Measurements from ENCODE around the gene HSPA9. TPM values are rescaled to one million over a fixed set of nuclear protein-coding genes. Genes with fewer than 3 reads are reported as not detected.

The HSPA9 gene
- total RNA-seq, 1 experiment from 2014 or later = 368 TPM

DNA sequence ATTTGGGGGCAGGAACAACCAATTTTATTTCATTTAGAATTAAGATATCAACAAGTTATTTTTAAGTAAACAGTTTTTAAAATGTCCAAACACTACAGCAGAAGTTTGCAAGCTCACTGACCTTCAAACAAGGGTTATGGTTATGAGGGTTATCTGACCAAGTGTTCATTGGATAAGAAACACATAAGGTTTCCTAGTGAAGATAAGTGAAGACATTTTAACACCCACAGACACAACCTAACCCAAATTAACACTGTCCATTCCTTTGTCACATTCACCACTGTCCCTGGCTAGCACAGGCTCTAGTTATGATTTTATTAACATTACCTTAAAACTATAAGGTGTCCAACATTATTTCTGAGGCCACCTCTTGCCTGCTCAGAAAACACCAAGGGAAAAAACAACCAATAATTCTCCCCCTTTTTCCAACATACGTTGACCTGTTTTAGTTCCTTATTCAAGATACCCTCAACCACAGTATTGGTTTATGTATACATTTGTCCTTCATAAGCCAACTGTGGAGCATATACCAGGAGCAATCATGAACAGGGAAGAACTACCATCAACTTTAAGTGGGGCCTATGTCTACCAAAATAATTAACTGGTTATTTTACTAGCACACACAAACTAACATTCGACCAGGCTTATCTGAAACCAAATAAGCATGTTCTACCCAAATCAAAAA is 36.1 kb downstream of the HSPA9 start:
- no peak overlapping the region for H3K4me3 ChIP-seq
- H3K27ac ChIP-seq = no peak overlapping the region
- DNase-seq = no peak
- peaks cover 58% of the 10 kb centered on the region for H3K36me3 ChIP-seq
- 0 out of 2 replicates have a peak, but pooled peaks cover 6% of the 10 kb centered on the region for H3K4me1 ChIP-seq
- H3K27me3 ChIP-seq = no peaks in the 10 kb centered on the region
- no peaks in the 10 kb centered on the region for H3K9me3 ChIP-seq (replicated peaks)

DNA sequence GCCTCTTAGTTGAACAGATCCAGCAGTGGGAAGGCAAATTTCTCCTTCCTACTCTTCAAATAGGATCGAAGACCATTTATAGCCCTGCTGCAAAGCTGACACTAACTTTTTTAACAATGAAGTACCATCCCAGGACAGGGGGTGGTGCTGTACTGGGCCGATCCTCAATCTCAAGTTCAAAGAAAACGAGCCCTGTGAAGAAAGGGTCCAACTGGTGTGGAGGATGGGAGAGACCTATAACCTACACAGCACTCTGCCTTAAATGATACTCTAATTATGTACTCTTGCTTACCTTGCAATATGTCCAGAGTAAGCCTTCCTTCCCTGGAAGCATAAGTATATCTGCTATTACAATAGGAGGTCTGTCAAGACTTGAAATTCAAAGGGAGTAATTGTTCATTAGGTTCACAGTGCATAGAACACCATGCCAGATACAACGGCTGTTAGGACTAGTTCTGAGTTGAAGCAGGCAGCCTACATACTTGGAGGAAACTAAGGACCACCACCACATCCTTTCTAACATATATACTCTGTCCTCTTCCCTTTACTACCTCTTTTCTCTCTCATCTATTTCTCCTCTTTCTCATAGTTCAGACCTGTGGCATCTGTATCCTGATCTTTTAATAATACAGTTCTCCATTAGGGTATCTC is 38.4 kb downstream of the HSPA9 start:
- Histone ChIP-seq H3K4me1 (0 out of 2 replicates have a peak, but pooled peaks cover 6% of the 10 kb centered on the region), H3K9me3 (replicated peaks) (no peaks in the 10 kb centered on the region), H3K27ac (no peak overlapping the region), H3K36me3 (peaks cover 77% of the 10 kb centered on the region), H3K4me3 (no peak overlapping the region), H3K27me3 (no peaks in the 10 kb centered on the region)
- DNase-seq = no peak

DNA sequence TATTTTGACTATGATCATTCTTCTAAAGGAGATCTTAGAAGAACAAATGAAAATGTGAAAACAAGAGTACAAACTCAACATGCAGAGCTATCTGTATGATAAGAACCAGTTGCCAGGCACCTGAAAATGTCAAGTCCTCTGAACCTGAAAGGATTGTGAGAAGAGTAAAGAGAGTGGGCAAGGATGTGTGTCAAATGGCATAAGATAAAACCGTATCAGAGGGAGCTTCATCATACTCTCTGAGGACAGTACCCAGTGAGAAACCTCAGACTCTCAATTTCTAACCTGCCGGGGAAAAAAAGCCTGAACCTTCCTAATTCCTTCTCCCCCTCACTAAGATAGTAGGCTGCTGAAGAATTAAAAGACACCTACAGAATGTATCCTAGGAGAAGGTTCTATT is 39.0 kb downstream of the HSPA9 start:
- Histone ChIP-seq H3K9me3 (replicated peaks) (no peaks in the 10 kb centered on the region), H3K36me3 (peaks cover 75% of the 10 kb centered on the region), H3K27ac (no peak overlapping the region), H3K4me3 (no peak overlapping the region), H3K27me3 (no peaks in the 10 kb centered on the region), H3K4me1 (0 out of 2 replicates have a peak, but pooled peaks cover 3% of the 10 kb centered on the region)
- DNase-seq = no peak

DNA sequence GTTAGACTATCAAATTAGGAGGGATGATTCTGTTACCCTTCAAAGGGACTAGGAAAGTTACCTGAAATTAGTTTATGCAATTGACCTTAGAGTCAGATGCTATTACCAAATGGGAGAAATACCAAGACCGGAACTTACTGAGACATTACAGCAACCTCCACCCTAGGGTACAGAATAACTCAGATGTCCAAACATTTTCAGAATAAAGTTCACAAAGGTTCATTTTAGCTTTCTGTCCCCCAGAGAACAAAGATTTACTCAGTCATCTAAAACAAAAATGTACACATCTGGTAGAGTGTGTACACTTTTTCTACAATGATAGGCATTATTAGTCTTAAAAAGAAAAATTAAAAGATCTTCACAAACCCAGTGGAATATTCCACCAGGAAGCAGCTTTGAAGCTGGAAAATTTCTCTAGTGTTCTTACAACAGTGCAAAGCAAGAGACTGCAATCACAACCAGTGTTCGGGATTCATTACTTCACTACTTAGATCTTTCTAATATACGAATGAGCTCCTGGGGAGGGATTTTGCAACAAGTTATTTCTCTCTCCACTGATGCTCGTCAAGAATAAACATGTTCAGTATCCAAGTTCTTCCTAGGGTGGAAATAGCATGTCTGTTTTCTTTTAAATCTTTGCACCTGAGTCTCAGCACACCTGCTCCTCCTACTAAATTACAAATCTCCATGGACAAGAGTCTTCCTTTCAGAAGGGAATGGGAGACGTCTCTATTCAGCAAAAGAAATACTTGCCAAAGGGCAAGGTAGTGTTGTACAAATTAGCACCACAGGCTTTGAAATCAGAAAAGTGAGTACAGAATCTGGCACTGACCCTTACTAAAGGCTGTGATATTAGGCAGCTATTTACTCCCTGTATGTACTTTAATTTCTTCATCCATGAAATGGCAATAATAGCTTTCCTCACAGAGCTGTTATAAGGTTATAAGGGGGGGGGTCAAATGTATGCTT is 40.9 kb downstream of the HSPA9 start:
- Histone ChIP-seq H3K27ac (no peak overlapping the region), H3K4me3 (no peak overlapping the region), H3K9me3 (replicated peaks) (no peaks in the 10 kb centered on the region), H3K27me3 (no peaks in the 10 kb centered on the region), H3K36me3 (peaks cover 66% of the 10 kb centered on the region), H3K4me1 (no peaks in the 10 kb centered on the region)
- no peak for DNase-seq

DNA sequence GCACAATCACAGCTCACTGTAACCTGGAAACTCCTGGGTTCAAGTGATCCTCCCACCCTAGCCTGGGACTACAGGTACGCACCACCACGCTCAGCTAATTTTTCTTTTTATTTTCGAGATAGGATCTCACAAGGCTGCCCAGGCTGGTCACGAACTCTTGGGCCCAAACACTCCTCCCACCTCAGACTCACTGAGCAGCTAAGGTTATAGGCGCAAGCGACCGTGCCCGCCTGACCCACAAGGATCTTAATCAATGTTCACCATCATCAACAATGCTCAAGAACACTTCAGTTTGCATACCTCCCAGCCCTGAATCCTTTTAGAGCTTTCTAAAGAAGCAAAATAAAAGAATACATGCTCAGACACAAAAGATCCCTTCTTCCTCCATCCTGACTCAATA is 45.4 kb downstream of the HSPA9 start:
- Histone ChIP-seq H3K27ac (no peak overlapping the region), H3K4me1 (no peaks in the 10 kb centered on the region), H3K4me3 (no peak overlapping the region), H3K9me3 (replicated peaks) (no peaks in the 10 kb centered on the region), H3K36me3 (peaks cover 58% of the 10 kb centered on the region), H3K27me3 (no peaks in the 10 kb centered on the region)
- no peak for DNase-seq

DNA sequence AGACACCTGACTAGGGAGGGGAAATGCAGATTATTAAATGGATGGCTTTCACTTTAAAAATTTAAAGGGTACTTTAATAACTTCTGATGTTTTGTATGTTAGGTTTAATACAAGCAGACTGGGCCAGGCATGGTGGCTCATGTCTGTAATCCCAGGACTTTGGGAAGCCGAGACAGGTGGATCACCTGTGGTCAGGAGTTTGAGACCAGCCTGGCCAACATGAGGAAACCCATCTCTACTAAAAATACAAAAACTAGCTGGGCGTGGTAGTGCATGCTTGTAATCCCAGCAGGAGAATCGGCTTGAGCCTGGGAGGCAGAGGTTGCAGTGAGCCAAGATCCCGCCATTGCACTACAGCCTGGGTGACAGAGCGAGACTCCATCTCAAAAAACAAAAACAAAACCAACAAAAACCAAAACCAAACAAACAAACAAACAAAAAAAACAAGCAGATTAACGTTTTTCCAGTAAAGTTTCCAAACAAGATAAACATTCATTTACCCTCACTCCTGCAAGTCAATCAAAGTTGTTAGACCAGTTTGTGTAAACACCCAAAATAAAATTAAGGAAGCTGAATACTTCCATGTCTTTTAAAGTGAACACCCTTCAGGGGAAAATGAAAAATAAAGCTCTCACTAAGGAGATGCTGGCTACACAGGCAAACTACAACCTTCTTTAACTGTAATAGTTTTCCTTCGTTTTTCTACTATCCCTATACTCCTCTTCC is 46.3 kb downstream of the HSPA9 start:
- Histone ChIP-seq H3K36me3 (peaks cover 50% of the 10 kb centered on the region), H3K27me3 (no peaks in the 10 kb centered on the region), H3K27ac (no peak overlapping the region), H3K4me3 (no peak overlapping the region), H3K9me3 (replicated peaks) (no peaks in the 10 kb centered on the region), H3K4me1 (no peaks in the 10 kb centered on the region)
- DNase-seq = no peak

DNA sequence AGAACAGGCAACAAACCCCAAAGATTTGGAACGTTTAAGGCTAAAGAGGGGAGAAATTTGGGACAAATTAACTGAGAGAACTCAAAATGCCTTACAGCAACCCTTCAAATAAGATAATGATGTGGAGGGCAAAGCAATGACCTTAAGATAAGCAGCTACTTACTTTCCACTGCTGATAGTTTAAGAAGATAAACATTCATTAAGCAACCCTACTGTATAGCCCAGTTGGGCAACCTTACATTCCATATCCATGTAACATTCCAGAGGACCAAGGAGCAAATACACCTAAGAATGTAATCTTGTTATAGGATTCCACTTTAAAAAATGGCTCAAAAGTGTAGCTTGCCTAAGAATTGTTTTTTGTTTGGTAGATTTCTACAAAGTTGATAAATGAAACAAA is 47.0 kb downstream of the HSPA9 start:
- Histone ChIP-seq H3K4me3 (no peak overlapping the region), H3K27ac (no peak overlapping the region), H3K9me3 (replicated peaks) (no peaks in the 10 kb centered on the region), H3K36me3 (peaks cover 45% of the 10 kb centered on the region), H3K4me1 (no peaks in the 10 kb centered on the region), H3K27me3 (no peaks in the 10 kb centered on the region)
- no peak for DNase-seq

DNA sequence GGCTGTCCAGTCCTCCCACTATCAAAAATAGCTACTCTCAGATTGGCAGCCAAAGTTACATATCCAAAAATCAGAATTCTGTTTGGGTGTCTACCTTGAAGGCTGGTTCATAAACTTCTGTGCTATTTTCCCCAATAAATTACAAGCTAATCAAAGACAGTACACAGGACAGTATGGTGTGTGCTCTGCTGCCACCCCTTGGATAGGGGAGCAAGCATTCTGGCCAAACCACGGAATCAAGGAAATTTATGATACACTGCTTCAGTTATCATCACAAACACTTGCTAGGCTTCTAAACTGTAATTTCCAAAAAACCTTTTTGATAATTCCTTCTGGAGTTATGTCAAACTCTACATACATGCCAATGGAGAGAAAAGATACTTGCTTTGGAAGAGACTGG is 48.0 kb downstream of the HSPA9 start:
- H3K27ac ChIP-seq = no peak overlapping the region
- no peak overlapping the region for H3K4me3 ChIP-seq
- peaks cover 43% of the 10 kb centered on the region for H3K36me3 ChIP-seq
- no peak for DNase-seq
- H3K9me3 ChIP-seq (replicated peaks) = no peaks in the 10 kb centered on the region
- no peaks in the 10 kb centered on the region for H3K27me3 ChIP-seq
- H3K4me1 ChIP-seq = no peaks in the 10 kb centered on the region

DNA sequence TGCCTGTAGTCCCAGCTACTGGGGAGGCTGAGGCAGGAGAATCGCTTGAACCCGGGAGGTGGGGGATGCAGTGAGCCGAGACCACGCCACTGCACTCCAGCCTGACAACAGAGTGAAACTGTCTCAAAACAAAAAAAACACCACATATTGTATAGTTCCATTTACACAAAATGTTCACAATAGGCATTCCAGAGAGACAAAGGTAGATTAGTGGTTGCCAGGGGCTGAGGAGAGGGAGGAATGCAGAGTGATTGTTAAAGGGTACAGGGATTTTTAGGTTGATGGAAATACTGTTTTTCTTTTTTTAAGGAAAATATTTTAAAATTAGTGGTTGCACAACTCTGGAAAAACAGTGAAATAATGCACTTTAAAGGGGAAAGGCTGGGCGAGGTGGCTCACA is 51.8 kb downstream of the HSPA9 start:
- Histone ChIP-seq H3K4me1 (peaks cover 2% of the 10 kb centered on the region; the same call in 1 of the 2 replicates), H3K36me3 (peaks cover 43% of the 10 kb centered on the region)
- DNase-seq = no peak

DNA sequence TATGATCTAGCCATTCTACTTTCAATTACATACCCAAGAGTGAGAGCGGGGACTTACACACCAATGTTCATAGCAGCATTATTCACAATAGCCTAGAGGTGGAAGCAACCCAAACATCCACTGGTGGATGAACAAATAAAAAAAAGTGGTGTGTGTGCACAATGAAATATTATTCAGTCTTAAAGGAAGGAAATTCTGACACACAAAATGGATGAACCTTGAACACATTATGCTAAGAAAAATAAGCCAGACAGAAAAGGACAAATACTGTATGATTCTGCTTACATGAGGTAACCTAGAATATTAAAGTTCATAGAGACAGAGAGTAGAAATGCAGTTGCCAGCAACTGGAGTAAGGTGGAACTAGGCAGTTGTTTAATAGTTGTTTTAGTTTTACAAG is 54.2 kb downstream of the HSPA9 start:
- Histone ChIP-seq H3K27ac (no peak overlapping the region), H3K27me3 (no peaks in the 10 kb centered on the region), H3K4me1 (peaks cover 2% of the 10 kb centered on the region; the same call in 1 of the 2 replicates), H3K9me3 (replicated peaks) (no peaks in the 10 kb centered on the region), H3K4me3 (no peak overlapping the region), H3K36me3 (peaks cover 53% of the 10 kb centered on the region)
- no peak for DNase-seq

More for the DNA sequence above, 51.8 kb downstream of the HSPA9 start:
- no peak overlapping the region for H3K27ac ChIP-seq
- H3K9me3 ChIP-seq (replicated peaks) = no peaks in the 10 kb centered on the region
- no peak overlapping the region for H3K4me3 ChIP-seq
- H3K27me3 ChIP-seq = no peaks in the 10 kb centered on the region

DNA sequence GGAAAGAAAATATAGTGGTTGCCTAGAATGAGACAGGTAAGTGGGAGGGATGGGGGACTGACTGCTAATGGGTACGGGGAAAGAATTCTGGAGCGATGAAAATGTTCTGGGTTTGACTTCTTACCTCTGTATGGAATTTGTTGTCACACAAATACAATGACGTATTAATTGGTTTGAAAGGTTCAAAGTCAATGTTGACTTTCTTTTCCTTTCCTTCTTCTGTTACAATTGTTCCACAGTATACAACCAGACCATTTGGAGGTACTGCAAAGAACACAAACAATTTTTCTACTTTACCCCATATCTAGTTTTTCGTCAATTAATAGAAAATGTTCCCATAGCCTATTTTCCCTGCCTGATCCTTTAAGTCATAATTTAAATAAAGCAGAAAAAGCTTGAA is 57.8 kb downstream of the HSPA9 start:
- DNase-seq = no peak
- H3K27me3 ChIP-seq = no peaks in the 10 kb centered on the region
- no peak overlapping the region for H3K27ac ChIP-seq
- no peak overlapping the region for H3K4me3 ChIP-seq
- peaks cover 2% of the 10 kb centered on the region; the same call in 1 of the 2 replicates for H3K4me1 ChIP-seq
- no peaks in the 10 kb centered on the region for H3K9me3 ChIP-seq (replicated peaks)
- H3K36me3 ChIP-seq = peaks cover 72% of the 10 kb centered on the region

DNA sequence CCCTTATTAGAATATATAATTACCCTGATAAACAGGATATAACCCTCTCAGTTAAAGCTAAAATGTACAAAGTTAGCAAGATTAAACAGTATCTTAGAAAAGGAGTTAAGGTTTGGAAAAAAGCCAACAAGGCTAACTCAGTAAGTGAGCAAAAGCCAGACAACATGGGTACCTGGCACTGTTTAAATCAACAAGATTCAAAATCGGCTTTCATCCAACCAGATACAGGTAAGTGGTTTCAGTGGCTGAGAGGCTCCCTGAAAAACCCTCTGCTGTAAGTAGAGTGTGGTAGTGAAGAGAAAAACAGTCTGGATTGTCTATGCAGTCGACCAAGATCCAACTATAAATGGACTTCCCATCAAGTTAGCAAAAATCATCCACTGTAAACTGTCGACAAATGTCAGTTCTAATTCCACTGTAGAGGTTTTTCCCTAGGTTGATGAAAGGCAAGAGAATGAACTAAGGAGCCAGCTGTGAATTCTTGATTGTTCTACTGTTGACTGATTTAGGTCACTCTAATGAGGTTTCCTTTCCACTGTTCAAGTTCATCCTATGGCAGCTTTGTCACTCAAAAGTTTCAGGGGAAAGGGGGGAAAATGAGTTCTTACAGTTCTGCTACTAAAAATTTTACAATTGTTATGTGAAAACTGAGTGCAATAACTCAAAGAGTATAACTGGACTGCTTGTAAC is 59.5 kb downstream of the HSPA9 start:
- no peaks in the 10 kb centered on the region for H3K9me3 ChIP-seq (replicated peaks)
- H3K4me3 ChIP-seq = no peak overlapping the region
- no peak for DNase-seq
- no peaks in the 10 kb centered on the region for H3K27me3 ChIP-seq
- H3K27ac ChIP-seq = no peak overlapping the region
- H3K4me1 ChIP-seq = peaks cover 2% of the 10 kb centered on the region; the same call in 1 of the 2 replicates
- peaks cover 75% of the 10 kb centered on the region for H3K36me3 ChIP-seq

DNA sequence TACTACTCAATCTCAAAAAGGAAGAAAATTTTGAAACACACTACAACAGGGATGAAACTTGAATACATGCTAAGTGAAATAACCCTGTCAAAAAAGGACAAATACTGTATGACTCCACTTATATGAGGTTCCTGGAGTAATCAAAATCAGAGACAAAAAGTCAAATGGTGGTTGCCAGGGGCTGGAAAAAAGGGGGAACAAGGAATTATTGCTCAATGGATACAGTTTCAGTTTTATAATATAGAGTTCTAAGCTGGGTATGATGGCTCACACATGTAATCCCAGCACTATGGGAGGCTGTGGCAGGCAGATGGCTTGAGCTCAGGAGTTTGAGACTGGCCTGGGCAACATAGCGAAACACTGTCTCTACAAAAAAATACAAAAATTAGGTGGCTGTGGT is 61.2 kb downstream of the HSPA9 start:
- Histone ChIP-seq H3K27me3 (no peaks in the 10 kb centered on the region), H3K27ac (no peak overlapping the region), H3K4me3 (no peak overlapping the region), H3K4me1 (peaks cover 4% of the 10 kb centered on the region; the same call in 1 of the 2 replicates), H3K36me3 (peaks cover 85% of the 10 kb centered on the region), H3K9me3 (replicated peaks) (no peaks in the 10 kb centered on the region)
- DNase-seq = no peak

DNA sequence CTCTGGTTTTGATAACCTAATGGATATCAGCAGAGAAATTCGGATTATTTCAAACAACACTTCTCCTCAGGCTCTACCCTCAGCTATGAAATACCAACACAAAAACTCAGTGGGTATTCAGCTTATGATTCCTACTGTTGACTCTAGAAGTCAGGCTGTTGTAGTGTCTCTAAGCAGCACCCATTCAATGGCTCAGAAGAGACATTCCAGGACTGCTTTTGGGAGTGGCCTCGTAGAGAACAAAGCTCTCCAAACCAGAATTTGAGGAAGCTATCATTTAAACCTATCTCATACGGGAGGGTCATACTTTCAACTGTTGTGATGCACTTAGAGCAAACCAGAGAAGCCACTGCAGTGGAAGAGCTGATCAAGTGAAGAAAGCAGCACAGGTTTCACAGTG is 66.2 kb downstream of the HSPA9 start:
- H3K4me1 ChIP-seq = peaks cover 6% of the 10 kb centered on the region; the same call in 1 of the 2 replicates
- no peak for DNase-seq
- H3K27me3 ChIP-seq = no peaks in the 10 kb centered on the region
- peaks cover 65% of the 10 kb centered on the region for H3K36me3 ChIP-seq
- no peaks in the 10 kb centered on the region for H3K9me3 ChIP-seq (replicated peaks)
- H3K27ac ChIP-seq = no peak overlapping the region
- H3K4me3 ChIP-seq = no peak overlapping the region
